SK-N-SH (cell line): Measurements from ENCODE around the gene BEX3. TPM values are rescaled to one million over a fixed set of nuclear protein-coding genes. Genes with fewer than 3 reads are reported as not detected.
A peak's percentile ranks its signal among the peaks of the same experiment; 100 is the strongest.

Experiments used
- CTCF ChIA-PET: fragments of 300-600, 350-600 bp; formaldehyde crosslinking; extraction: SDS; loops from one replicate; lab custom pipeline; 2021; lab: Yijun Ruan, JAX
- POLR2A ChIA-PET: fragments of 350-600 bp; sonication (Branson Sonifier 250); formaldehyde crosslinking; extraction: SDS; loops from one replicate; lab custom pipeline; 2020; ENCODE audit warnings: antibody characterized with exemption, inconsistent platforms; lab: Yijun Ruan, JAX
- DNase-seq: peaks from one replicate; pipeline ENCODE4 v3.0.0; 2012
- H2AFZ ChIP-seq: fragments of 200-600 bp; sonication (generic); 2 replicates; pipeline ENCODE4 v1.8.1; 2016; ENCODE audit warnings: antibody characterized with exemption, mild to moderate bottlenecking, low read depth
- H3F3A ChIP-seq: fragments of 200-600 bp; sonication (generic); replicated peaks from 2 replicates; pipeline ENCODE3; 2016; ENCODE audit warnings: antibody characterized with exemption, mild to moderate bottlenecking; ENCODE audit not compliant: insufficient read depth
- H3K27ac ChIP-seq, 2 experiments: fragments of 200-500 bp in 1 of 2; fragments of 200-600 bp in 1 of 2; sonication (Bioruptor generic) in 1 of 2; sonication (generic), shearing (Covaris generic) in 1 of 2; 2 replicates each; pipeline versions ENCODE4 v1.5.1 to v1.6.1; 2014 to 2016; ENCODE audit warnings: low read depth in 2 of 2, inconsistent platforms in 1 of 2, low read length in 1 of 2, mild to moderate bottlenecking in 1 of 2, mixed read lengths in 1 of 2
- H3K27me3 ChIP-seq: fragments of 200-600 bp; sonication (generic), shearing (Covaris generic); 2 replicates; pipeline ENCODE4 v1.6.1; 2016; ENCODE audit warnings: mixed run types; ENCODE audit not compliant: insufficient read depth
- H3K36me3 ChIP-seq, 2 experiments: fragments of 200-500 bp in 1 of 2; fragments of 200-600 bp in 1 of 2; sonication (Bioruptor generic) in 1 of 2; sonication (generic) in 1 of 2; replicated peaks in 1 of 2; 2 replicates each; pipeline versions ENCODE3 to v1.5.1; 2014 to 2016; ENCODE audit warnings: low read length in 1 of 2, mild to moderate bottlenecking in 1 of 2; ENCODE audit not compliant: insufficient read depth in 2 of 2, control insufficient read depth in 1 of 2
- H3K4me1 ChIP-seq, 2 experiments: fragments of 200-500 bp in 1 of 2; fragments of 200-600 bp in 1 of 2; sonication (Bioruptor generic) in 1 of 2; sonication (generic), shearing (Covaris generic) in 1 of 2; 2 replicates each; pipeline versions ENCODE4 v1.5.1 to v1.6.1; 2014 to 2016; ENCODE audit warnings: low read depth in 1 of 2, low read length in 1 of 2, mixed run types in 1 of 2; ENCODE audit not compliant: insufficient read depth in 2 of 2, control insufficient read depth in 1 of 2
- H3K4me2 ChIP-seq: fragments of 200-600 bp; sonication (generic), shearing (Covaris generic); 2 replicates; pipeline ENCODE4 v1.6.1; 2017; ENCODE audit warnings: mixed run types
- H3K4me3 ChIP-seq, 2 experiments: fragments of 200-500 bp in 1 of 2; fragments of 200-600 bp in 1 of 2; sonication (Bioruptor generic) in 1 of 2; sonication (generic), shearing (Covaris generic) in 1 of 2; 2 replicates each; pipeline versions ENCODE4 v1.5.1 to v1.8.1; 2014 to 2016; ENCODE audit warnings: low read depth in 2 of 2, inconsistent platforms in 1 of 2, low read length in 1 of 2, mild to moderate bottlenecking in 1 of 2, mixed read lengths in 1 of 2, moderate library complexity in 1 of 2
- H3K79me2 ChIP-seq: fragments of 200-600 bp; sonication (generic); 2 replicates; pipeline ENCODE4 v1.8.1; 2017; ENCODE audit warnings: mild to moderate bottlenecking; ENCODE audit not compliant: insufficient read depth
- H3K9ac ChIP-seq: fragments of 200-600 bp; sonication (generic); 2 replicates; pipeline ENCODE4 v1.6.1; 2017; ENCODE audit warnings: mixed run types
- H3K9me2 ChIP-seq: fragments of 200-600 bp; sonication (generic); 2 replicates; pipeline ENCODE4 v1.6.1; 2017; ENCODE audit warnings: mixed run types
- H3K9me3 ChIP-seq: fragments of 200-600 bp; sonication (generic); 2 replicates; pipeline ENCODE4 v1.6.1; 2017; ENCODE audit warnings: mixed run types, mild to moderate bottlenecking, moderate library complexity
- H4K20me1 ChIP-seq: fragments of 200-600 bp; sonication (generic); 2 replicates; pipeline ENCODE4 v1.6.1; 2017; ENCODE audit warnings: mild to moderate bottlenecking, mixed run types; ENCODE audit not compliant: insufficient read depth
- CHD2 ChIP-seq: fragments of 150-350 bp; IDR thresholded peaks from 2 replicates; pipeline ENCODE4 v1.6.1; 2018; ENCODE audit warnings: low read length; ENCODE audit not compliant: partially characterized antibody
- FOXJ3 ChIP-seq: sonication (generic); formaldehyde crosslinking; IDR thresholded peaks from 2 replicates; pipeline ENCODE4 v1.5.1; 2020; ENCODE audit warnings: mild to moderate bottlenecking, missing genetic modification reagents
- MXI1 ChIP-seq: IDR thresholded peaks from 2 replicates; pipeline ENCODE4 v1.6.1; 2012; ENCODE audit warnings: mild to moderate bottlenecking, low read depth, low read length, improper control_type of control experiment
- PBX3 ChIP-seq: IDR thresholded peaks from 2 replicates; pipeline ENCODE4; 2012
- POLR2AphosphoS5 ChIP-seq: IDR thresholded peaks from 2 replicates; pipeline ENCODE4 v1.6.1; 2012; ENCODE audit warnings: low read depth, low read length
- RFX5 ChIP-seq: IDR thresholded peaks from 2 replicates; pipeline ENCODE4 v1.6.1; 2012; ENCODE audit warnings: mild to moderate bottlenecking, improper control_type of control experiment, low read length
- TAF1 ChIP-seq: IDR thresholded peaks from 2 replicates; pipeline ENCODE4 v1.6.1; 2012; ENCODE audit warnings: low read depth, mild to moderate bottlenecking, low read length, moderate library complexity, borderline replicate concordance
- TCF12 ChIP-seq: IDR thresholded peaks from 2 replicates; pipeline ENCODE4 v1.4.0; 2012
- USF1 ChIP-seq: IDR thresholded peaks from 2 replicates; pipeline ENCODE4 v1.4.0; 2012; ENCODE audit warnings: low read depth, borderline replicate concordance
- WGBS: methylation state at CpG from one replicate; pipeline ENCODE4 v1.1.6; 2017; ENCODE audit warnings: low lambda C conversion rate; 5-methylcytosine and 5-hydroxymethylcytosine counted together
- polyA plus RNA-seq, 3 experiments: library from polyadenylated mRNA; depleted of rRNA; stranded (reverse); fragments of >200 nt; gene quantifications; 2 replicates each; pipeline ENCODE4 v1.2.3, GENCODE V29; 2012

The BEX3 gene
- polyA plus RNA-seq, 1 of the 3 experiments (the other 2 are of a cell fraction): 392 TPM

- H3K79me2 ChIP-seq: no peaks in the 10 kb centered on the region
- no peaks in the 10 kb centered on the region for H3K4me1 ChIP-seq
- H3K36me3 ChIP-seq: no peaks in the 10 kb centered on the region
- no peak overlapping the region for H3K9ac ChIP-seq
- no peak overlapping the region for H3K4me2 ChIP-seq
- no peaks in the 10 kb centered on the region for H3F3A ChIP-seq
- WGBS: 59% methylated on average over 2 of the region's 2 CpGs
- H2AFZ ChIP-seq: no peak overlapping the region
- TF ChIP-seq TCF12 (no peak), PBX3 (no peak), FOXJ3 (CRISPR knock-in tag) (no peak)
- H3K4me3 ChIP-seq: no peak overlapping the region
- H3K27ac ChIP-seq: no peak overlapping the region
- H3K27me3 ChIP-seq: 0 out of 2 replicates have a peak, but pooled peaks cover 6% of the 10 kb centered on the region
- DNase-seq: no peak
- POLR2A ChIA-PET: no interaction called here
- H3K9me2 ChIP-seq: no peaks in the 10 kb centered on the region
- H3K9me3 ChIP-seq: no peaks in the 10 kb centered on the region
- H4K20me1 ChIP-seq: no peaks in the 10 kb centered on the region
- CTCF ChIA-PET: no interaction called here
Observed at GRCh38 chrX:103344606-103345005, 31.7 kb upstream of the BEX3 start.

- H3K27ac ChIP-seq: no peak overlapping the region
- no peak for DNase-seq
- no peak overlapping the region for H2AFZ ChIP-seq
- no peaks in the 10 kb centered on the region for H3K27me3 ChIP-seq
- H3K4me1 ChIP-seq: no peaks in the 10 kb centered on the region
- no peaks in the 10 kb centered on the region for H3K79me2 ChIP-seq
- ChIA-PET POLR2A (no interaction called here), CTCF (no interaction called here)
- no peaks in the 10 kb centered on the region for H3K9me3 ChIP-seq
- no peak overlapping the region for H3K4me2 ChIP-seq
- H3K9me2 ChIP-seq: no peaks in the 10 kb centered on the region
- no peaks in the 10 kb centered on the region for H4K20me1 ChIP-seq
- no peak overlapping the region for H3K4me3 ChIP-seq
- H3F3A ChIP-seq: no peaks in the 10 kb centered on the region
- TF ChIP-seq RFX5: no peak
- 52% methylated on average over 29 of the region's 29 CpGs for WGBS
- no peaks in the 10 kb centered on the region for H3K36me3 ChIP-seq
- no peak overlapping the region for H3K9ac ChIP-seq
Observed at GRCh38 chrX:103347682-103348397, 28.5 kb upstream of the BEX3 start.

GRCh38 chrX:103356130-103356798 is 20.1 kb upstream of the BEX3 start, which contains the start of gene TCEAL9:
TCEAL9 (plus strand) TSS chrX:103356506; CDS start chrX:103357685, 1,179 bp downstream.
- POLR2A ChIA-PET: interaction anchor here (1.0 to 2.6 kb wide), 5 partner anchors 16 to 79 kb away, joined by 3 to 11 read pairs (median 4); partner anchors contain the start of genes BEX2, BEX3 and TCEAL5
- peaks cover 0 to 3% of the 10 kb centered on the region in 2 experiments; a peak in 2 of 4 replicates for H3K4me1 ChIP-seq
- peaks cover 26% of the 10 kb centered on the region for H3K79me2 ChIP-seq
- H3K27ac ChIP-seq: peak within 1 kb of the TSS; percentile 77 to 78
- H3K27me3 ChIP-seq: no peaks in the 10 kb centered on the region
- no peaks in the 10 kb centered on the region for H3K9me3 ChIP-seq
- DNase-seq: peak; percentile 71
- 1% methylated on average over 18 of the region's 18 CpGs for WGBS
- peak within 1 kb of the TSS; percentile 94; the same call in 1 of the 2 replicates for H2AFZ ChIP-seq
- CTCF ChIA-PET: interaction anchor here (0.7 to 2.7 kb wide), 5 partner anchors 15 to 274 kb away, joined by 3 to 8 read pairs (median 4); no protein-coding TSS in a partner anchor
- no peaks in the 10 kb centered on the region for H3F3A ChIP-seq
- peak within 1 kb of the TSS; percentile 93 for H3K9ac ChIP-seq
- H3K9me2 ChIP-seq: no peaks in the 10 kb centered on the region
- peak within 1 kb of the TSS; percentile 84 for H3K4me2 ChIP-seq
- no peaks in the 10 kb centered on the region for H4K20me1 ChIP-seq
- TF ChIP-seq CHD2: no peak
- peak; percentile 12; the same call in 1 of the 2 replicates for TF ChIP-seq TAF1
- peak; percentile 81 for TF ChIP-seq POLR2AphosphoS5
- peak; percentile 79 for TF ChIP-seq USF1
- 0 out of 2 replicates have a peak, but pooled peaks have one; percentile 5 for TF ChIP-seq MXI1
- TF ChIP-seq, all 33 proteins: peak for 4
- peaks cover 7 to 9% of the 10 kb centered on the region in 2 experiments for H3K36me3 ChIP-seq
- peak within 1 kb of the TSS; percentile 69 to 74 for H3K4me3 ChIP-seq
